Activated CD4-positive, alpha-beta T cell treated with anti-CD3 and anti-CD28 coated beads, Interleukin-2, amount 50 U/mL, for 48 hours (primary cell): Measurements from ENCODE around the gene SYNC.

Experiments used
- DNase-seq, 2 experiments: peaks; one replicate each; pipeline ENCODE4 v3.0.0-alpha.2; 2020

Gene SYNC

DNA sequence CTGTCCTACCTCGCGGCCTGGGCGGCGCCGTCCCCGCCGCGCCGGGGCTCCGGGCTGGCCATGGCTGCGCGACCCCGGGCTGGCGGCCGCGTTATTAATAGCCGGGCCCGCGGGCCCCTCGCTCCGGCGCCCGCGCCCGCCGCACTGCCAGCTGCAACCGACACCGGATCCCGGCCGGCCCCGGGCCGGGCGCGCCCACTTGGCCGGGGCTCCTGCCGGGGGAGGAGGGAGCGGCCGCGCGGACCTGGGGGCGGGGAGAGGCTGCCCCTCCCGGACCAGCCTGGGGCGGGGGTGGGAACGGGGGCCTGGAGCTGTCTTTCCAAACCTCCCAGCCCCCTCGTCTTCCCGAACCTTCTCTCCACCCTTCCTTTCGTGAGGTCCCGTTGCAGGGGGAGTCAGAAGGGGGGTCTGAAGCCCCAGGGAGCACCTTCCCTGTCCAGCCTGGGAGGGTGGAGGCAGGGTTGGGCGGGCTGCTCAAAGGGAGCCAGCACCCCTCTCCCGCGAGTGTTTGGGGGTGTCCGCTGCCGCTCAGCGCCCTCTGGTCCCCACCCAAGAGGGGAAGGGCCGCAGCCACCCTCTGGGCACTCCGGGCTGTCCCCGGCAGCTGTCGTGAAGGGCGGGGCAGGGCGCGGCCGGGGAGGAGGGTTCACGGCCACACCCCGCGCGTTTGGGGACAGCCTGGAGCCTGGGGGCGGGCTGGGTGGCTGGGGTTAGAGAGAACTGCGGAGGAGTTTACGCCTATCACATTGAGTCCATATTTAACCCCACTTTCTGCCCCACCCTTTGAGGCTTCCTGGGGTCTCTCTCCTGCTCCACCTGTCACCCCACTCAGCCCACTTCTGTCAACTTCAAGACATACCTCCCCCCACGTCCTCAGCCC, at the start of gene SYNC:
SYNC (minus strand) TSS at position 172 of the 880 bp plus-strand sequence; CDS start at position 62, 110 bp downstream.
- peak; percentile 11 to 18 for DNase-seq

GRCh38 chr1:32749771-32750170, 47.2 kb upstream of the SYNC start:
- DNase-seq, result no peak

- DNase-seq, result no peak
Observed at GRCh38 chr1:32749332-32749731, 46.8 kb upstream of the SYNC start.

DNA sequence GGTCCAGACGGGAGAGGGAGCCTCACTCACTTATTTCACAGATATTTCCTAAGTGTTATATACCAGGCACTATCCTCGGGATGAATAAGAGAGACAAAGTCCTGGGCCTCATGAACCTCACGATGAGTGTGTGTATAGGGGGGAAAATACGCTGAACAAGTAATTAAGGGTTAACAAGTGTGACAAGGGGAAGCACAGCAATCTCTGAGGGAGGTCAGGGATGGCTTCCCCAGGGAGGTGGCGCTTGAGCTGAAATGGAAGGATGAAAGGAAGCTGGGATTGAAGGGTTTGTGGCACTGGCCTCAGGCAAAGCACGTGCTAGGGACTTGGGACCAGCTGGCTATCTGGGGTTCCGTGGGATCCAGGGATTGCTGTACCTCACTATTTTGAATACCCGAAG, 46.4 kb upstream of the SYNC start:
- no peak for DNase-seq

GRCh38 chr1:32748348-32748747, 45.8 kb upstream of the SYNC start:
- DNase-seq, result no peak

DNA sequence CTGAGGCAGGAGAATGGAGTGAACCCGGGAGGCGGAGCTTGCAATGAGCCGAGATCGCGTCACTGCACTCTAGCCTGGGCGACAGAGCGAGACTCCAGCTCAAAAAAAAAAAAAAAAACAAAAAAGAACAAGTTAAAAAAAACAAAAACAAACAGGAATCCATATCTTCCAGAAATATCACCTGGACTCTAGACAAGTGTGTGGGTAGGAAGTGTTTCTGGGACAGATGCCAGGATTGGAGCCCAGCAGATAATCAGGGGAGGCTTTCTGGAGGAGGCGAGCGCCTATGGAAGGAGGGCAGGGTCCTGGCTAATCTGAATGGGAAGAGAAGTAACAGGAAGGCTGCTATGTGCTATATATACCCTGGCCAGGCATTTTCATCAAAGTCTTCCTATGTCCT, 43.6 kb upstream of the SYNC start:
- DNase-seq, result no peak

- no peak for DNase-seq
Observed at GRCh38 chr1:32744071-32744425, 41.5 kb upstream of the SYNC start.

DNA sequence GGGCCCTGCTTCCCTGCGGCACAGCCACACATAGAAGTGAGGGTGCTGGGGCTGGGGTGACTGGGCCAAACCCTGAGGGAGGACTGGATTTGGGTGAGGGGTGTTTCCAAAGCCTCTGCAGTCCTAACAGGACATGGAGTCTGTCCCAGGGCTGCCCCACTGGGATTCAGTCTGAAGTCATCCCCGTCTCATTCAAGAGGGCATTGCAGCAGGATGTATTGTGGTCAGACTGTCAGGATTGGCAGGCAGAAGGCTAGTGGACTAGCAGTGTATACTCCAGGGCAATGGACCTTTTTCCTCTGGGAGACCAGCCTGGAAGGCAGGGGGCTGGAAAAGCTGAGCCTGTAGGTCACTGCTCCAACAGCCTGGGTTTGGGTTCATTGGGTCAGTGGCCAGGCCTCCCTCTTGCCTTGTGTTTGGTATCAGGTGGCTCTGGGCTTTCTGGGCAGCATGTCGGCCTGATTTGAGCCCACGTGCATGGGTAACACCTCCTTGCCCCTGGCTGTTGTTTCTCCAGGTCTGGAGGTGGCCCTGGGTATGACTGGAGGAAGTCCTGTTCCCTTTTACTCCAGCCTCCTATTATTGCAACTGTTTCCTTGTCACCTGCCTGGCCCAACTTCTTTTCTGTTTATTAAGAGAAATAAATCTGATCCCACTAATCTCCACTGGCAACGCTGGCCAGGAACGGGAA, 41.0 kb upstream of the SYNC start:
- DNase-seq, result no peak

DNA sequence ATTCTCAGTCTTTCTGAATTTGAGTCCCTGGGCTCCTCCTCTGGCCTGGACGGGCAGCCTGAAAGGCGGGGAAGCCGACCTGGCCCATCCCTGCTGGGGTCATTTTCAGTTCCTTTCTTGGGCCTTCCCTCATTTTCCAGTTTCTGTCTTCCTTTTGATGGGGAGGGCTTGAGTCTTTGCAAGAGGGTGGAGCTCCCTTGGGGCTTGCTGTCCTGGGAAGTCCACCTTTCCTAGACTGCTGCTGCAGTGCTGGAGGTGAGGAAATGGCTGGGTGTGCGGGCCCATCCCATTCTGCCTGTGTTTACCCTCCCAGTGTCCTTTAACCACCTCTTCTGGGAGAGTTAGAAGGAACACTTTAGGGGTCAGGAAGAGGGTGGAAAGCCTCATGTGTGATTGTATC, 40.4 kb upstream of the SYNC start:
- no peak for DNase-seq

DNA sequence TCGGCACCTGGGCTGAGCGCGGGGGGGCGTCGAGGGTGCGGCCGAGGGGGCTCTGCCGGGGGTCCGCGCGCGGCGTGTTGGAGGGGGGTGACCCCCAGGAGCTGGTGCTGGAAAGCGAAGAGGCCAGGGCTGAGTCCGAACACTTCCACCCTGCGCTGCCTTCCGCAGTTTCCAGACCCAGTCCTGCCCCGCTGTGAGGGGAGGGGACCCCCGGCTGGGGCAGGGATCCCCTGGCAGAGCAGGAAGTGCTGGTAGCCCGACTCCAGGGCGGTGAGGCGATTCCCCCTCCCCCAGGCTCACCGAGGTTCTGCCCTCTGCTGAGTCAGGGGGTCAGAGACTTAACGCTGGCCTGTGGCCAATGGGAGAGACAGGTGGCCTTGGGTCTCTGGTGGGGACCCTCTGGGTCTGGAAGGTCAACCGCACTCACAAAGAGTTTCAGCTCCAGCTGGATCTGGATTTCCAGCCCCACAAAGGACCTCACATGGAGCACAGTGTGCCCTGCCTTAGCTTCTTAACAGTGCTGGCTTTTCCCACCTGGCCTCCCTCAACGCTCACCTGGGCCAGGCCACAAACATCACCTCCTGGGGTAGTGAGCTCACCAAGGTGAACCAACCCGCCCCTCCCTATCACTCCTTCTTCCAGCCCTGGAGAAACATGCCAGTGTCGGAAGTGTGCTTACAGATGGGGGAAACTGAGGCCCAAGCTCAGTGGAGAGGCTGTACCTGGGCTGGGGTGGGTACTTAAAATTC, 39.8 kb upstream of the SYNC start:
- DNase-seq, result no peak

- no peak for DNase-seq
Observed at GRCh38 chr1:32741413-32742198, 39.0 kb upstream of the SYNC start.

DNA sequence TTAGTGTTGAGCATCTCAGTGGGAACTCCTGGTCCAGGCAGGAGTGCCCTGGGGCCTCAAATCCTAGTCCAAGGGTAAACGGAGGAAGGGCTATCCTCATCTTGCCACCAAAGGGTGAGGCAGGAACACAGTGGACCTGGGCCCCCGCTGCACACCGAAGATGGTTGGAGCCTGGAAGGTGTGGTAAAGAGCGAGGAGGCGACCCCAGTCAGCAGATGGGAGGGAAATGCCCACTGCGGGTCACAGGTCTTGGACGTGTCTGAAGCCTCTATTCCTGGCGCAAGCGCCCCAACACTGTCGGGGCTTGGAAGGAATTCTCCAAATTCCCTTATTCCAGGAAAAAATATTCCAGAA, 38.5 kb upstream of the SYNC start:
- DNase-seq, result no peak

GRCh38 chr1:32736812-32737791, 34.5 kb upstream of the SYNC start:
- no peak for DNase-seq

- no peak for DNase-seq
Observed at GRCh38 chr1:32733582-32734321, 31.2 kb upstream of the SYNC start.

- DNase-seq, result no peak
Observed at GRCh38 chr1:32729254-32730046, 26.9 kb upstream of the SYNC start.

DNA sequence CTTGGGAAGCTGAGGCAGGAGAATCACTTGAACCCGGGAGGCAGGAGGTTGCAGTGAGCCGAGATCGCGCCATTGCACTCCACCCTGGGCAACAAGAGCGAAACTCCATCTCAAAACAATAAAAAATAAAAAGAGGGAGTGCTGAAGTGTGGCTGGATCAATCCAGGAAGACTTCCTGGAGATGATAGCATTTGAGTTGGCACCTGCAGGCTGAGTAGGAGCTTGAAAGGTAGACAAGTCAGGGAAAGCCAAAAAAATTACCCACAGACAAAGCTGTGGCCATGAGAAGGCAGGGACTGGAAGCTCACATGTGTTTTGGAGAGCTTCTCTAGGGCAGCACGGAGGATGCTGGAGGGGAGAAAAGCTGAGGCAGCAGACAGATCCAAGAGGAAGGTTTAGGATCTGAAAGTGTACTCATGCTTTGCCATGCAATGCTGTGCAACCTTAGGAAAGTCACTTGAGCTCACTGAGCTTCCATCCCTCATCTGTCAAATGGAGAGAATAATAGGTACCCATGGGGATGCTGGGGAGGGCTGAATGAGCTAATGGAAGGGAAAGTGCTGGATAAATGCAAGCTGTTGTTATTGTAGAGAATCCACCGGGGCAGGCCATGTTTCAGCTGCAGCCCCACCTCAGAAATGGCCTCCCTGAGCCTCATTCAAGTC, 26.0 kb upstream of the SYNC start:
- DNase-seq, result no peak

GRCh38 chr1:32727876-32728275, 25.3 kb upstream of the SYNC start:
- DNase-seq, result no peak

- DNase-seq, result no peak
Observed at GRCh38 chr1:32725615-32725982, 23.0 kb upstream of the SYNC start.
